GM12878 (cell line): ENCODE data around the gene MITF. TPM values are rescaled to one million over a fixed set of nuclear protein-coding genes. Genes with fewer than 3 reads are reported as not detected.

ENCODE experiments used
- ATAC-seq: fragments of 200-7000 bp; cut with Tn5 transposase; 3 replicates; pipeline ENCODE4 v1.9.1; 2020; ENCODE audit warnings: mild to moderate bottlenecking, moderate library complexity
- BruUV-seq: library from RNA; stranded (reverse); fragments of 400-500 nt; replicated peaks from 2 replicates; lab custom pipeline; 2021; lab: Mats Ljungman, UMichigan
- CTCF ChIA-PET: fragments of 300-600 bp; sonication (Branson Sonifier 250); formaldehyde crosslinking; extraction: SDS; loops from one replicate; lab custom pipeline; 2021; ENCODE audit warnings: inconsistent platforms; lab: Yijun Ruan, JAX
- POLR2A ChIA-PET: fragments of 350-600 bp; formaldehyde crosslinking; extraction: SDS; loops from one replicate; lab custom pipeline; 2021; ENCODE audit warnings: inconsistent platforms; lab: Charles Lee
- RAD21 ChIA-PET: fragments of 300-600 bp; sonication (Branson Sonifier 250); formaldehyde crosslinking; loops from one replicate; lab custom pipeline; 2023; ENCODE audit warnings: antibody characterized with exemption; ENCODE audit not compliant: unreplicated experiment; lab: Charles Lee
- SMC1A ChIA-PET: fragments of 300-600 bp; sonication (Branson Sonifier 250); formaldehyde crosslinking; loops from one replicate; lab custom pipeline; 2023; ENCODE audit not compliant: unreplicated experiment, uncharacterized antibody; lab: Charles Lee
- DNase-seq: peaks from one replicate; pipeline ENCODE4 v3.0.0-alpha.2; 2011; ENCODE audit warnings: low read depth, low spot score
- FAIRE-seq: peaks from 3 replicates; lab custom pipeline; 2011; peaks lifted over from hg19 to GRCh38; lab: Jason Lieb, UNC
- H2AFZ ChIP-seq: 2 replicates; pipeline ENCODE4 v1.6.0; 2011; ENCODE audit warnings: low read depth, low read length, control low read depth; ENCODE audit not compliant: control insufficient read depth
- H3K27ac ChIP-seq: 2 replicates; pipeline ENCODE4 v1.5.1; 2011; ENCODE audit warnings: control low read depth; ENCODE audit not compliant: control insufficient read depth, insufficient read depth
- H3K27me3 ChIP-seq, 2 experiments: replicated peaks in 1 of 2; 2 replicates each; pipeline versions ENCODE4 v1.6.0 to v1.6.1; 2011; ENCODE audit warnings: low read length in 1 of 2; ENCODE audit not compliant: control insufficient read depth in 2 of 2, insufficient read depth in 2 of 2
- H3K36me3 ChIP-seq, 2 experiments: 2 replicates each; pipeline ENCODE4 v1.5.1; 2011; ENCODE audit warnings: low read length in 1 of 2; ENCODE audit not compliant: control insufficient read depth in 2 of 2, insufficient read depth in 2 of 2
- H3K4me1 ChIP-seq: 2 replicates; pipeline ENCODE4 v1.6.1; 2011; ENCODE audit warnings: mild to moderate bottlenecking, low read length, moderate library complexity, mixed read lengths; ENCODE audit not compliant: control insufficient read depth, insufficient read depth
- H3K4me2 ChIP-seq: 2 replicates; pipeline ENCODE4 v1.6.0; 2011; ENCODE audit warnings: control low read depth; ENCODE audit not compliant: control insufficient read depth, insufficient read depth
- H3K4me3 ChIP-seq: fragments of 200-600 bp; sonication (generic); 2 replicates; pipeline ENCODE4 v1.5.1; 2016
- H3K79me2 ChIP-seq: 2 replicates; pipeline ENCODE4 v1.6.0; 2011; ENCODE audit warnings: low read length; ENCODE audit not compliant: control insufficient read depth, insufficient read depth
- H3K9ac ChIP-seq: 2 replicates; pipeline ENCODE4 v1.8.0; 2011; ENCODE audit warnings: low read length, control low read depth, mixed read lengths; ENCODE audit not compliant: control insufficient read depth, insufficient read depth
- H3K9me3 ChIP-seq: replicated peaks from 3 replicates; pipeline ENCODE4 v1.5.1; 2011; ENCODE audit warnings: mild to moderate bottlenecking, low read length; ENCODE audit not compliant: control insufficient read depth, insufficient read depth
- H4K20me1 ChIP-seq: 2 replicates; pipeline ENCODE4 v1.6.0; 2011; ENCODE audit not compliant: control insufficient read depth, insufficient read depth
- ATF3 ChIP-seq: IDR thresholded peaks from 2 replicates; pipeline ENCODE4 v1.6.1; 2011; ENCODE audit warnings: low read depth, mild to moderate bottlenecking, low read length, moderate library complexity, borderline replicate concordance; ENCODE audit errors: extremely low read depth
- CEBPB ChIP-seq, 2 experiments: fragments of 150-350 bp in 1 of 2; IDR thresholded peaks; 2 replicates each; pipeline ENCODE4 v1.6.1; 2012 to 2014; ENCODE audit warnings: low read depth in 2 of 2, low read length in 2 of 2, borderline replicate concordance in 1 of 2, inconsistent platforms in 1 of 2
- CHD2 ChIP-seq: IDR thresholded peaks from 2 replicates; pipeline ENCODE4 v1.6.1; 2011; ENCODE audit warnings: low read depth, low read length, improper control_type of control experiment, borderline replicate concordance
- DPF2 ChIP-seq: fragments of 450-650 bp; IDR thresholded peaks from 2 replicates; pipeline ENCODE4 v1.6.1; 2017; ENCODE audit warnings: mild to moderate bottlenecking
- ESRRA ChIP-seq: IDR thresholded peaks from 2 replicates; pipeline ENCODE4 v1.6.1; 2012; ENCODE audit warnings: mild to moderate bottlenecking, low read length, improper control_type of control experiment
- ETV6 ChIP-seq, 2 experiments: fragments of 450-650 bp in 1 of 2; IDR thresholded peaks in 1 of 2; conservative IDR thresholded peaks in 1 of 2; 2 replicates each; pipeline ENCODE4 v1.6.1; 2014; ENCODE audit warnings: antibody characterized with exemption in 1 of 2, borderline replicate concordance in 1 of 2, low read depth in 1 of 2, mild to moderate bottlenecking in 1 of 2, moderate library complexity in 1 of 2
- LARP7 ChIP-seq: fragments of 450-650 bp; IDR thresholded peaks from 2 replicates; pipeline ENCODE4 v1.6.1; 2017; ENCODE audit warnings: mild to moderate bottlenecking
- MXI1 ChIP-seq: fragments of 150-350 bp; IDR thresholded peaks from 2 replicates; pipeline ENCODE4 v1.6.1; 2011; ENCODE audit warnings: low read depth, mild to moderate bottlenecking, inconsistent platforms, low read length, improper control_type of control experiment
- NFXL1 ChIP-seq: fragments of 450-650 bp; IDR thresholded peaks from 2 replicates; pipeline ENCODE4 v1.6.1; 2017; ENCODE audit warnings: antibody characterized with exemption, mild to moderate bottlenecking, borderline replicate concordance
- NR2C2 ChIP-seq: IDR thresholded peaks from 2 replicates; pipeline ENCODE4 v1.6.1; 2011; ENCODE audit warnings: borderline replicate concordance, low read depth; ENCODE audit not compliant: control insufficient read depth, insufficient read length
- NR2F1 ChIP-seq: fragments of 450-650 bp; conservative IDR thresholded peaks from 2 replicates; pipeline ENCODE4 v1.6.1; 2017; ENCODE audit warnings: mild to moderate bottlenecking
- PAX5 ChIP-seq: IDR thresholded peaks from 2 replicates; pipeline ENCODE4 v1.6.1; 2011; ENCODE audit warnings: low read depth, low read length, borderline replicate concordance
- POLR2A ChIP-seq: IDR thresholded peaks from 2 replicates; pipeline ENCODE4 v1.6.1; 2011; ENCODE audit warnings: low read depth, mild to moderate bottlenecking, low read length
- RB1 ChIP-seq: fragments of 450-650 bp; formaldehyde crosslinking; IDR thresholded peaks from 2 replicates; pipeline ENCODE4 v1.6.1; 2017; ENCODE audit warnings: mild to moderate bottlenecking, borderline replicate concordance
- RELA ChIP-seq: fragments of 450-650 bp; IDR thresholded peaks from 2 replicates; pipeline ENCODE4 v1.8.0; 2014; ENCODE audit warnings: borderline replicate concordance; ENCODE audit not compliant: partially characterized antibody
- TCF12 ChIP-seq: IDR thresholded peaks from 2 replicates; pipeline ENCODE4 v1.6.1; 2011; ENCODE audit warnings: low read depth, mild to moderate bottlenecking, low read length
- USF1 ChIP-seq: IDR thresholded peaks from 2 replicates; pipeline ENCODE4 v1.6.1; 2011; ENCODE audit warnings: borderline replicate concordance, low read depth, mild to moderate bottlenecking, moderate library complexity, mixed read lengths, low read length; ENCODE audit not compliant: insufficient read depth; ENCODE audit errors: extremely low read length
- in situ Hi-C: fragments of 300-500 bp; cut with MboI; formaldehyde crosslinking; loops from 9 replicates; pipeline ENCODE4 v1.14.3; 2018; ENCODE audit warnings: mixed read lengths
- intact Hi-C: fragments of 100-400 bp; cut with micrococcal nuclease; formaldehyde crosslinking; loops from one replicate; pipeline ENCODE4 v1.14.2; 2022; ENCODE audit not compliant: unreplicated experiment
- polyA plus RNA-seq, 11 experiments: library from polyadenylated mRNA; depleted of rRNA in 4 of 11; unstranded in 6 of 11; stranded (reverse) in 5 of 11; fragments of >200 nt; fragmentation: Nextera tagmentation in 4 of 11; fragmentation: Illumina TruSeq in 1 of 11; extraction: Ambion mirVana in 4 of 11; extraction: Trizol in 1 of 11; gene quantifications; 1 replicate in 1 of 11; 2 replicates in 10 of 11; pipeline versions ENCODE4 v1.2.1 to v1.2.3, GENCODE V29; 2011 to 2016; ENCODE audit warnings: inconsistent platforms in 2 of 11, missing spikeins in 2 of 11, low read depth in 1 of 11
- total RNA-seq, 4 experiments: library from RNA; depleted of rRNA in 3 of 4; stranded (reverse); fragments of >200 nt in 3 of 4; fragmentation: Illumina TruSeq in 1 of 4; extraction: Trizol in 1 of 4; gene quantifications; 2 replicates each; pipeline versions ENCODE4 v1.2.1 to v1.2.3, GENCODE V29; 2013 to 2021

The MITF gene
- total and polyA plus RNA-seq, 10 of the 15 experiments (the other 5 are each of a cell fraction or from before 2014, with no cell fraction given): under 0.01 to 0.90 (median 0.06) TPM; not detected in 3

- H4K20me1 ChIP-seq: no peaks in the 10 kb centered on the region
- no TSS peak for BruUV-seq
- ChIA-PET POLR2A (no interaction called here), CTCF (no interaction called here), SMC1A (no interaction called here), RAD21 (no interaction called here)
- H3K9me3 ChIP-seq: no peaks in the 10 kb centered on the region
- in situ Hi-C loops (no loop called here), intact Hi-C loops (no loop called here)
- no peak overlapping the region for H3K4me2 ChIP-seq
- ATAC-seq (no peak), DNase-seq (no peak)
- H3K4me3 ChIP-seq: no peak overlapping the region
- no peaks in the 10 kb centered on the region for H3K79me2 ChIP-seq
- H3K27ac ChIP-seq: no peak overlapping the region
- no peaks in the 10 kb centered on the region for H3K27me3 ChIP-seq
- no peaks in the 10 kb centered on the region for H3K36me3 ChIP-seq
- no peak overlapping the region for H2AFZ ChIP-seq
- no peak overlapping the region for H3K9ac ChIP-seq
- no peak for TF ChIP-seq TCF12
- TF ChIP-seq ATF3: no peak
- no peak for TF ChIP-seq PAX5
- TF ChIP-seq POLR2A: no peak
- TF ChIP-seq CEBPB (IDR thresholded peaks at IDR 0.05; ENCODE audit: borderline replicate concordance in 1 of 2, low read depth in 2 of 2, low read length in 2 of 2): no peak
- no peak for TF ChIP-seq MXI1
- TF ChIP-seq LARP7: no peak
- TF ChIP-seq ETV6 (conservative IDR thresholded peaks at IDR 0.05 in 1 of 2, IDR thresholded peaks at IDR 0.05 in 1 of 2; ENCODE audit: borderline replicate concordance in 1 of 2, low read depth in 1 of 2): no peak
- no peak for TF ChIP-seq NFXL1
- no peak for TF ChIP-seq NR2F1
- no peak for TF ChIP-seq DPF2
- no peak for TF ChIP-seq NR2C2
- no peak for TF ChIP-seq USF1
- no peak for TF ChIP-seq ESRRA
- no peak for TF ChIP-seq RB1
- TF ChIP-seq CHD2: no peak
- TF ChIP-seq RELA: no peak
- TF ChIP-seq, all 136 proteins: peak for 0
- FAIRE-seq: no peak
- H3K4me1 ChIP-seq: no peaks in the 10 kb centered on the region
Measured at GRCh38 chr3:69776920-69777581, 37.8 kb downstream of the MITF start.
